Spleen (tissue), 11 donors: Measurements from ENCODE around the gene PRSS8. TPM values are rescaled to one million over a fixed set of nuclear protein-coding genes. Genes with fewer than 3 reads are reported as not detected.
A peak's percentile ranks its signal among the peaks of the same experiment; 100 is the strongest.

Experiments used
- DNase-seq: peaks from one replicate; pipeline ENCODE4 v3.0.0-alpha.2; 2020
- H3K27ac ChIP-seq, 8 donors: fragments of 200-600 bp; sonication (generic) in 7 of 8; 1 replicate in 4 of 8; 2 replicates in 4 of 8; pipeline versions ENCODE4 v1.5.0 to v1.8.0; 2016 to 2021; ENCODE audit warnings: inconsistent platforms in 4 of 8, mild to moderate bottlenecking in 4 of 8, moderate library complexity in 1 of 8
- H3K27me3 ChIP-seq, 7 donors: fragments of 200-600 bp; sonication (generic) in 6 of 7; replicated peaks in 1 of 7; 1 replicate in 4 of 7; 2 replicates in 3 of 7; pipeline versions ENCODE4 v1.5.0 to v1.8.0; 2016 to 2021; ENCODE audit warnings: inconsistent platforms in 3 of 7, mild to moderate bottlenecking in 1 of 7
- H3K36me3 ChIP-seq, 6 donors: fragments of 200-600 bp; sonication (generic) in 5 of 6; 1 replicate in 4 of 6; 2 replicates in 2 of 6; pipeline versions ENCODE4 v1.5.0 to v1.8.0; 2016 to 2021; ENCODE audit warnings: inconsistent platforms in 2 of 6
- H3K4me1 ChIP-seq, 6 donors: fragments of 200-600 bp; sonication (generic) in 5 of 6; 1 replicate in 3 of 6; 2 replicates in 3 of 6; pipeline versions ENCODE4 v1.5.0 to v1.8.0; 2016 to 2021; ENCODE audit warnings: inconsistent platforms in 3 of 6
- H3K4me3 ChIP-seq, 8 donors: fragments of 200-600 bp; sonication (generic) in 7 of 8; 1 replicate in 4 of 8; 2 replicates in 4 of 8; pipeline versions ENCODE4 v1.5.0 to v1.8.0; 2016 to 2021; ENCODE audit warnings: inconsistent platforms in 4 of 8, mild to moderate bottlenecking in 4 of 8, moderate library complexity in 2 of 8
- H3K9me3 ChIP-seq, 8 donors: fragments of 200-600 bp; sonication (generic) in 7 of 8; 1 replicate in 4 of 8; 2 replicates in 4 of 8; pipeline versions ENCODE4 v1.5.0 to v1.8.0; 2016 to 2021; ENCODE audit warnings: inconsistent platforms in 4 of 8
- POLR2A ChIP-seq, 3 donors: fragments of 450-650 bp; IDR thresholded peaks; one replicate each; pipeline ENCODE4 v1.5.1; 2017; ENCODE audit warnings: antibody characterized with exemption in 3 of 3, mild to moderate bottlenecking in 1 of 3
- POLR2AphosphoS5 ChIP-seq, 3 donors: sonication (generic); formaldehyde crosslinking; IDR thresholded peaks; one replicate each; pipeline ENCODE4 v1.5.1; 2017; ENCODE audit warnings: antibody characterized with exemption in 3 of 3
- WGBS, 5 donors: extraction: QIAGEN DNeasy Blood & Tissue Kit in 3 of 5; methylation state at CpG; one replicate each; pipeline versions ENCODE4 v1.1.5 to v1.1.7; 2013 to 2018; 5-methylcytosine and 5-hydroxymethylcytosine counted together
- intact Hi-C: fragments of 100-400 bp; cut with DNase I; formaldehyde crosslinking; loops from one replicate; pipeline ENCODE4 v1.15.0; 2023; ENCODE audit warnings: low total_unique reads
- polyA plus RNA-seq, 3 donors: library from polyadenylated mRNA; stranded (reverse); fragments of 200-250 nt; gene quantifications; one replicate each; pipeline ENCODE4 v1.2.1, GENCODE V29; 2013
- small RNA-seq, 4 donors: library from RNA; depleted of rRNA; stranded (forward); fragments of <200 nt; gene quantifications; one replicate each; pipeline ENCODE3, GENCODE V24; 2016
- total RNA-seq, 7 donors: library from RNA; depleted of rRNA in 3 of 7; stranded (reverse); fragments of >200 nt in 3 of 7; fragmentation: NEBNext Ultra II Directional in 4 of 7; extraction: Animal tissue kit (Norgen Biotek cat#: 25700) in 4 of 7; gene quantifications; one replicate each; pipeline versions ENCODE4 v1.1.0 to v1.2.1, GENCODE V29; 2016 to 2021
- TF ChIP-seq, protein P1 (sequence below), 11 experiments: fragments of 200-600 bp in 7 of 11; fragments of 450-650 bp in 4 of 11; sonication (generic) in 4 of 11; IDR thresholded peaks in 8 of 11; conservative IDR thresholded peaks in 3 of 11; 1 replicate in 7 of 11; 2 replicates in 4 of 11; pipeline versions ENCODE4 v1.4.0 to v1.8.0; 2016 to 2021; ENCODE audit warnings: antibody characterized with exemption in 11 of 11, inconsistent platforms in 4 of 11, mild to moderate bottlenecking in 1 of 11
- donor health status: healthy with polysubstance abuse.
- donor health status: DM: no; HTN: no; CAD: no; lungs with moderate emphysema.
- donor health status: DM: no; HTN: no; CAD: no.
- donor health status: Bipolar disorder and iron deficiency.
- donor health status: healthy.
- donor health status: DM: no; HTN: no; CAD: no.
- donor health status: DM: yes; HTN: yes; CAD: no.

PRSS8 gene
- total and polyA plus RNA-seq, 10 donors, result 0.07 to 0.19 (median 0.15) TPM; not detected in 7

DNA sequence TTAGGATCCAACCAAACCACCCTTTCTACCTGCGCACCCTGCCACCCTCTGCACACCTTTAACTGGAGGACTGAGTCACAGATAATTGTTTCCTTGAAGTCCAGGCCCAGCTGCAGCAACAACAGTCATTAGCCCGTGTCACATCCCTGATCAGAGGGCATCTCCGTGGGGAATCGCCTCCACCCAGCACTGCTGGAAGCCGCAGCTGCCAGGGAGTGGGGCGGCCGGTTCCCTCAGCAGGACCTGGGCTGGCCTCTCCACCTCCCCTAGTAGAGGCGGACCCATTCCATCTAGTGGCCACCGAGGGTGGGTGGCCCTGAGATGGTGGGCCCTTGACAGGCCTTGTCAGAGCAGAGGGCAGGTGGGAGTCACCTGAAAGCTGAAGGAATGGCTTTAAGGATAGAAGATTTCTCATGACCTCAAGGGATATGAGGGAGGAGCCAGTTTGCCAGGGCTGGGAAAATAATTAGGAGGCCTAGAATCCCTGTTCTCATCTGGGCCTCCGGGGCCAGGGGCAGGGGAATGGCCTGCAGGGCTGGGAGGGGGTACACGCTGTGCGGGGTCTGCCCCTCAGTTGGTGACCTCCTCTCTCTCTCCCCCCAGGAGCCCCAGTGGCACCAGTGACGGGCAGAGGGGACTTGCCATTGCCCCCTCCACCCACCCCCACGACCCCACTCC is 53.0 kb downstream of the PRSS8 start:
- no peaks in the 10 kb centered on the region for H3K9me3 ChIP-seq
- peak in 1 of 3 donors; percentile 51 for TF ChIP-seq POLR2AphosphoS5 (IDR thresholded peaks at IDR 0.05)
- TF ChIP-seq, protein P1, sequence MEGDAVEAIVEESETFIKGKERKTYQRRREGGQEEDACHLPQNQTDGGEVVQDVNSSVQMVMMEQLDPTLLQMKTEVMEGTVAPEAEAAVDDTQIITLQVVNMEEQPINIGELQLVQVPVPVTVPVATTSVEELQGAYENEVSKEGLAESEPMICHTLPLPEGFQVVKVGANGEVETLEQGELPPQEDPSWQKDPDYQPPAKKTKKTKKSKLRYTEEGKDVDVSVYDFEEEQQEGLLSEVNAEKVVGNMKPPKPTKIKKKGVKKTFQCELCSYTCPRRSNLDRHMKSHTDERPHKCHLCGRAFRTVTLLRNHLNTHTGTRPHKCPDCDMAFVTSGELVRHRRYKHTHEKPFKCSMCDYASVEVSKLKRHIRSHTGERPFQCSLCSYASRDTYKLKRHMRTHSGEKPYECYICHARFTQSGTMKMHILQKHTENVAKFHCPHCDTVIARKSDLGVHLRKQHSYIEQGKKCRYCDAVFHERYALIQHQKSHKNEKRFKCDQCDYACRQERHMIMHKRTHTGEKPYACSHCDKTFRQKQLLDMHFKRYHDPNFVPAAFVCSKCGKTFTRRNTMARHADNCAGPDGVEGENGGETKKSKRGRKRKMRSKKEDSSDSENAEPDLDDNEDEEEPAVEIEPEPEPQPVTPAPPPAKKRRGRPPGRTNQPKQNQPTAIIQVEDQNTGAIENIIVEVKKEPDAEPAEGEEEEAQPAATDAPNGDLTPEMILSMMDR (IDR thresholded peaks at IDR 0.05 in 8 of 11, conservative IDR thresholded peaks at IDR 0.05 in 3 of 11), result no peak
- no peak for TF ChIP-seq POLR2A (IDR thresholded peaks at IDR 0.05)
- H3K27ac ChIP-seq, result no peak overlapping the region
- intact Hi-C loops, result no loop called here
- H3K4me3 ChIP-seq, result no peak overlapping the region
- WGBS, 5 donors, result 86 to 92% (median 88%) methylated on average over 14 of the region's 14 CpGs
- peaks cover 0 to 100% (median 72%) of the 10 kb centered on the region in 6 donors for H3K36me3 ChIP-seq
- H3K27me3 ChIP-seq, result no peaks in the 10 kb centered on the region
- peaks cover 0 to 62% (median 23%) of the 10 kb centered on the region in 6 donors for H3K4me1 ChIP-seq
- DNase-seq, result peak; percentile 57

Small RNA genes lying within 50 kb of the gene (small RNA-seq; reads per million reads assigned to genes)
- gene AC009088.4 (0 reads per million in 4 donors), gene NDUFA3P6 (0 reads per million in 4 donors)

Other genes with a start within 250 kb of the PRSS8 start
- gene BCL7C, start 241.7 kb downstream of the PRSS8 start, total RNA-seq, result 10 to 100 TPM; 15.5 to 24.3 (median 21.6) TPM
- gene BCL7C, start 241.7 kb downstream of the PRSS8 start, polyA plus RNA-seq, result 10 to 100 TPM; 35.6 to 38.7 (median 37.8) TPM
- 1 to 10 TPM in 5 of 7 donors, under 1 TPM in 1, not detected in 1; 0.68 to 3.3 (median 1.4) TPM for gene CTF1, start 239.1 kb downstream of the PRSS8 start, total RNA-seq
- gene CTF1, start 239.1 kb downstream of the PRSS8 start, polyA plus RNA-seq, result 1 to 10 TPM in 2 of 3 donors, under 1 TPM in 1; 0.61 to 1.3 (median 1.1) TPM
- gene FBXL19, start 212.2 kb downstream of the PRSS8 start, total RNA-seq, result 10 to 100 TPM; 12.4 to 21.0 (median 17.8) TPM
- gene FBXL19, start 212.2 kb downstream of the PRSS8 start, polyA plus RNA-seq, result 10 to 100 TPM in 1 of 3 donors, 1 to 10 TPM in 2; 4.3 to 24.7 (median 5.5) TPM
- gene ORAI3, start 186.7 kb downstream of the PRSS8 start, total RNA-seq, result 10 to 100 TPM; 20.7 to 44.8 (median 29.8) TPM
- gene ORAI3, start 186.7 kb downstream of the PRSS8 start, polyA plus RNA-seq, result 10 to 100 TPM; 22.2 to 26.2 (median 22.5) TPM
- 10 to 100 TPM; 10.1 to 24.9 (median 19.8) TPM for gene SETD1A, start 178.0 kb downstream of the PRSS8 start, total RNA-seq
- gene SETD1A, start 178.0 kb downstream of the PRSS8 start, polyA plus RNA-seq, result 10 to 100 TPM in 1 of 3 donors, 1 to 10 TPM in 2; 4.8 to 15.0 (median 8.8) TPM
- gene HSD3B7, start 150.5 kb downstream of the PRSS8 start, total RNA-seq, result 10 to 100 TPM; 11.0 to 24.5 (median 18.6) TPM
- gene HSD3B7, start 150.5 kb downstream of the PRSS8 start, polyA plus RNA-seq, result 10 to 100 TPM in 1 of 3 donors, 1 to 10 TPM in 2; 5.3 to 19.4 (median 6.7) TPM
- gene STX1B, start 125.1 kb downstream of the PRSS8 start, total RNA-seq, result 1 to 10 TPM in 5 of 7 donors, under 1 TPM in 2; 0.46 to 4.2 (median 1.8) TPM
- gene STX1B, start 125.1 kb downstream of the PRSS8 start, polyA plus RNA-seq, result 1 to 10 TPM in 1 of 3 donors, under 1 TPM in 2; 0.29 to 1.2 (median 0.43) TPM
- gene STX4, start 102.2 kb downstream of the PRSS8 start, total RNA-seq, result 100 to 1,000 TPM in 2 of 7 donors, 10 to 100 TPM in 5; 54.0 to 118 (median 75.7) TPM
- gene STX4, start 102.2 kb downstream of the PRSS8 start, polyA plus RNA-seq, result 100 to 1,000 TPM in 2 of 3 donors, 10 to 100 TPM in 1; 55.3 to 135 (median 131) TPM
- 10 to 100 TPM in 3 of 7 donors, 1 to 10 TPM in 4; 8.9 to 12.5 (median 9.2) TPM for gene ZNF668, start 61.5 kb downstream of the PRSS8 start, total RNA-seq
- gene ZNF668, start 61.5 kb downstream of the PRSS8 start, polyA plus RNA-seq, result 1 to 10 TPM; 6.2 to 9.8 (median 6.4) TPM
- gene ZNF646, start 61.3 kb downstream of the PRSS8 start, total RNA-seq, result 10 to 100 TPM; 20.2 to 28.4 (median 25.6) TPM
- 10 to 100 TPM in 1 of 3 donors, 1 to 10 TPM in 2; 3.2 to 11.8 (median 3.3) TPM for gene ZNF646, start 61.3 kb downstream of the PRSS8 start, polyA plus RNA-seq
- 1 to 10 TPM; 2.3 to 6.0 (median 2.8) TPM for gene PRSS53, start 46.8 kb downstream of the PRSS8 start, total RNA-seq
- gene PRSS53, start 46.8 kb downstream of the PRSS8 start, polyA plus RNA-seq, result 1 to 10 TPM; 1.6 to 2.6 (median 1.9) TPM
- 10 to 100 TPM; 33.4 to 74.2 (median 48.2) TPM for gene VKORC1, start 40.9 kb downstream of the PRSS8 start, total RNA-seq
- 10 to 100 TPM; 23.5 to 56.6 (median 55.1) TPM for gene VKORC1, start 40.9 kb downstream of the PRSS8 start, polyA plus RNA-seq
- gene BCKDK, start 27.3 kb downstream of the PRSS8 start, total RNA-seq, result 10 to 100 TPM; 36.9 to 55.7 (median 40.2) TPM
- 10 to 100 TPM; 15.0 to 27.5 (median 17.4) TPM for gene BCKDK, start 27.3 kb downstream of the PRSS8 start, polyA plus RNA-seq
- gene KAT8, start 18.1 kb downstream of the PRSS8 start, total RNA-seq, result 10 to 100 TPM; 63.2 to 94.8 (median 85.2) TPM
- gene KAT8, start 18.1 kb downstream of the PRSS8 start, polyA plus RNA-seq, result 10 to 100 TPM; 48.7 to 63.6 (median 56.5) TPM
- gene PRSS36, start 14.3 kb upstream of the PRSS8 start, total RNA-seq, result 1 to 10 TPM in 4 of 7 donors, under 1 TPM in 2, not detected in 1; 0.70 to 2.0 (median 1.3) TPM
- 1 to 10 TPM; 1.5 to 2.6 (median 2.0) TPM for gene PRSS36, start 14.3 kb upstream of the PRSS8 start, polyA plus RNA-seq
- 100 to 1,000 TPM; 119 to 474 (median 284) TPM for gene FUS, start 44.4 kb upstream of the PRSS8 start, total RNA-seq
- 100 to 1,000 TPM; 225 to 694 (median 516) TPM for gene FUS, start 44.4 kb upstream of the PRSS8 start, polyA plus RNA-seq
- 100 to 1,000 TPM in 2 of 7 donors, 10 to 100 TPM in 5; 68.0 to 135 (median 90.1) TPM for gene PYCARD, start 67.0 kb upstream of the PRSS8 start, total RNA-seq
- 100 to 1,000 TPM; 109 to 117 (median 114) TPM for gene PYCARD, start 67.0 kb upstream of the PRSS8 start, polyA plus RNA-seq
- under 1 TPM in 4 of 7 donors, not detected in 3; 0.05 to 0.26 (median 0.15) TPM for gene TRIM72, start 78.4 kb upstream of the PRSS8 start, total RNA-seq
- under 1 TPM; 0.06 to 0.15 (median 0.09) TPM for gene TRIM72, start 78.4 kb upstream of the PRSS8 start, polyA plus RNA-seq
- not detected for gene PYDC1, start 81.4 kb upstream of the PRSS8 start, total RNA-seq
- gene PYDC1, start 81.4 kb upstream of the PRSS8 start, polyA plus RNA-seq, result 1 to 10 TPM in 1 of 3 donors, under 1 TPM in 1, not detected in 1; 0.72 to 2.7 TPM
- gene ITGAM, start 124.2 kb upstream of the PRSS8 start, total RNA-seq, result 100 to 1,000 TPM in 2 of 7 donors, 10 to 100 TPM in 5; 38.5 to 154 (median 77.7) TPM
- gene ITGAM, start 124.2 kb upstream of the PRSS8 start, polyA plus RNA-seq, result 10 to 100 TPM in 2 of 3 donors, 1 to 10 TPM in 1; 4.3 to 14.9 (median 11.8) TPM
- gene ITGAX, start 219.4 kb upstream of the PRSS8 start, total RNA-seq, result 100 to 1,000 TPM in 5 of 7 donors, 10 to 100 TPM in 2; 52.1 to 330 (median 161) TPM
- 10 to 100 TPM in 2 of 3 donors, 1 to 10 TPM in 1; 8.9 to 45.5 (median 30.5) TPM for gene ITGAX, start 219.4 kb upstream of the PRSS8 start, polyA plus RNA-seq